ENCODE measurements around the gene CNTNAP2.

DNA sequence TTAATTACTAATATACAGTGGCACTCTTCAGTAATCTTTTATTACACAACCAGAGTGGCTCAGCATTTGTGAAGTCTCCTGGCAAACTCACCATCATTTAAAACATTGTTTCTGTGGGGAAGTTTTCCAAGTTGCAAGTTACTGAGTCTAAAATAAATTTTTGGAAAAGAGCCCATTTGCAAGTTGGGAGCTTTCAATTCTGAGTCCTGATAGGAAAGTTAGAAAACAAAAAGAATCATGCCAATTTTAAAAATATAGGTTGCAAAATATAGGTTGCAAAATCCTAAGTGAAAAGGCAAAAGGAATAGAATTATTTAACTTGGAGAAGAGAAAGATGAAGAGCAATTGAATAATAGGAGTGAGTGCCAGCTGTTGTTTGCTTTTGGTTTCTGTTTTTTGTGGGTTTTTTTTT lies 2095.1 kb downstream of the CNTNAP2 start:
- TF ChIP-seq, protein P1, sequence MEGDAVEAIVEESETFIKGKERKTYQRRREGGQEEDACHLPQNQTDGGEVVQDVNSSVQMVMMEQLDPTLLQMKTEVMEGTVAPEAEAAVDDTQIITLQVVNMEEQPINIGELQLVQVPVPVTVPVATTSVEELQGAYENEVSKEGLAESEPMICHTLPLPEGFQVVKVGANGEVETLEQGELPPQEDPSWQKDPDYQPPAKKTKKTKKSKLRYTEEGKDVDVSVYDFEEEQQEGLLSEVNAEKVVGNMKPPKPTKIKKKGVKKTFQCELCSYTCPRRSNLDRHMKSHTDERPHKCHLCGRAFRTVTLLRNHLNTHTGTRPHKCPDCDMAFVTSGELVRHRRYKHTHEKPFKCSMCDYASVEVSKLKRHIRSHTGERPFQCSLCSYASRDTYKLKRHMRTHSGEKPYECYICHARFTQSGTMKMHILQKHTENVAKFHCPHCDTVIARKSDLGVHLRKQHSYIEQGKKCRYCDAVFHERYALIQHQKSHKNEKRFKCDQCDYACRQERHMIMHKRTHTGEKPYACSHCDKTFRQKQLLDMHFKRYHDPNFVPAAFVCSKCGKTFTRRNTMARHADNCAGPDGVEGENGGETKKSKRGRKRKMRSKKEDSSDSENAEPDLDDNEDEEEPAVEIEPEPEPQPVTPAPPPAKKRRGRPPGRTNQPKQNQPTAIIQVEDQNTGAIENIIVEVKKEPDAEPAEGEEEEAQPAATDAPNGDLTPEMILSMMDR (conservative IDR thresholded peaks at IDR 0.05; ENCODE audit: low read depth, low read length), result no peak
- TF ChIP-seq EZH2 (IDR thresholded peaks at IDR 0.05; ENCODE audit: borderline replicate concordance, low read depth, low read length, poor library complexity, severe bottlenecking), result no peak
